GM18858 (cell line): ENCODE measurements around the gene MSMO1.

Source experiments
- ATAC-seq: cut with Tn5 transposase; IDR thresholded peaks from one replicate; pipeline ENCODE4 v1.9.1; 2021; ENCODE audit not compliant: unreplicated experiment

MSMO1 gene

DNA sequence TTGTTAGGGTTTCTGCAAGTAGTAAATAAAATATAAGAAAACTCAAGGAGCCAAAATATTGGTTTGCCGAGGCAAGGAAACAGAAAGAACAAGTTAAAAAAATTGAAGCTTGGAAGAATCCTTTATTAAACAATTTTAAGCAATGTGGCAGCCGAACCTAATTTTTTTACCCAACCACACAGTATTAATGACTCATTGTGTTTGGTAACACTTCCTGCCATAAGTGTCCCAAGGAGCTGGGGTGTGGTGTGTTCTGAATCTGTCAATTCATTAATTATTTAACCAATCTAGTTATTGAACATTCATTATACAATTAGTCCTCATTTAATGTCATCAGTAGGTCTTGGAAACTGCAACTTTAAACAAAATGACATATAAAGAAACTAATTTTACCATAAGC, 32.0 kb downstream of the MSMO1 start:
- ATAC-seq: no peak

DNA sequence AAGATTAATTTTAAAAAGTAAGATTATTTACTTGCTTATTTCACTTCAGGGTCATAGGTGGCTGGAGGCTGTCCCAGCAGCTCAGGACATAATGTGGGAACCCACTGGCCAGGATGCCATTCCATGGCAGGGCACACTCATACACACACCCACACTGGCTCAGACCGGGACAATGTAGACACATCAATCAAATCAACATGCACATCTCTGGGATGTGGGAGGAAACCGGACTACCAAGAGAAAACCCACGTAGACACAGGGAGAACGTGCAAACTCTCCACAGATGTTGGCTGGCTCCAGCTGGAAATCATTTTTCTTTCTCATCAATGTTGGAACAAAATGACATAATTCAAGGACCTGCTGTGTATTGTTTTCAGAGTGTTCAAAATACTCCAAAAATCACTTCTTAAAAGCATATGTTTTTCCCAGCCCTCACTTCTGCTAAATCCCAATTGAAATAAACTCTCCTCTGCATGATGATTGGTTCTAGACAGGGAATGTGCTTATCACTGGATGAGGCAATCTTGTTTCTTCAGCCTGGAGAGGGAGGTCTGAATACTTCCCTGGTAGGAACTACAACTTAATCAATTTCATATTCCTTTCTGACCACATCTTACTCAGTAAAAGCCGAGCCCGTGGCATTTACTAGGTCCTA, 32.7 kb downstream of the MSMO1 start:
- ATAC-seq: no peak

DNA sequence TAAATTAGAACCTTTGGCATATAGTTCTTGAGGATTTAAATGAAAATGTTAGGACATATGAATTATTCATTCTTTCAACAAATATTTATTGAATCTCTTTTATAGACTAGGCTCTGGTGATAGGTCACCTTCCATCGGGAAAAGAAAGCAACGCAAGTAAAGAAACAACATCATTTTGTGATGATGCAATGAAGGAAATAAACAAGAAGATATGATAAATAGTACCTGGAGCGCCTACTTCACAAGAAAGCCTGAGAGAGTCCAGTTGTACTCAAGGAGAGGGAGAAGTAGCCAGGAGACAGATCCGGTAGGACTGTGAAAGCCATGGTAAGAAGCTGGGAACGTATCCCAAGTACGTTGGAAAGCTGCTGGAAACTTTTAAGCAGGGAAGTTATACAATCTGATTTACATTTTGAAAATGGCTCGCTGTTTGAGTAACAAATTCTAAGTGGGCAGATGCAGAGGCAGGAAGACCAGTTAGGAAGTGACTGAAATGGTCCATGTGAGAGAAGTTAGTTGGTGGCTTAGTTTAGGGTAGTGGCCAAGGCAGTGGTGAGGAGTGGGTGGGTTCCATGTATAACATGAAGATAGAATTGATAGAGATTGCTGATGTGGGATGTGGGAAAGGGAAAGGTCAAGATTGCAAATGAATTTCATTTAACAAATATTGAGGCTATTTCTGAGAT, 33.7 kb downstream of the MSMO1 start:
- ATAC-seq: no peak

DNA sequence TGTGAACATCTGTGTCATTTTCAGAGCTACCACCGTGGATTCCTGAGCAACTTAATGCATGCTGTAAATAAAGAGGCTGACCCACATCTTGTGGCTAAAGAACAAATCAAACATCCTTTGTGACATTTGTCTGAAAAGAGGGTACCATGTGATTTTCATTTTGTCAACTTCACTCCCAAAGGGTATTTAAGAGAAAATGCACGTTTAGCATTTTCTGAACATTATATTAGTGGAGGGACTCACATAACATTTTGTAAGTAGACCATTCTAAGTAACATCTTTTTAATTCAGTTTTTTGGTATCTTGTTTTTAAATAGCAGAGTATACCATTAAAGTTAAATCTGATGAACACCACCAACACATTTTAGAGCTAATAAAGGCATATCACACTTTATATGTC, 34.3 kb downstream of the MSMO1 start:
- ATAC-seq: no peak

DNA sequence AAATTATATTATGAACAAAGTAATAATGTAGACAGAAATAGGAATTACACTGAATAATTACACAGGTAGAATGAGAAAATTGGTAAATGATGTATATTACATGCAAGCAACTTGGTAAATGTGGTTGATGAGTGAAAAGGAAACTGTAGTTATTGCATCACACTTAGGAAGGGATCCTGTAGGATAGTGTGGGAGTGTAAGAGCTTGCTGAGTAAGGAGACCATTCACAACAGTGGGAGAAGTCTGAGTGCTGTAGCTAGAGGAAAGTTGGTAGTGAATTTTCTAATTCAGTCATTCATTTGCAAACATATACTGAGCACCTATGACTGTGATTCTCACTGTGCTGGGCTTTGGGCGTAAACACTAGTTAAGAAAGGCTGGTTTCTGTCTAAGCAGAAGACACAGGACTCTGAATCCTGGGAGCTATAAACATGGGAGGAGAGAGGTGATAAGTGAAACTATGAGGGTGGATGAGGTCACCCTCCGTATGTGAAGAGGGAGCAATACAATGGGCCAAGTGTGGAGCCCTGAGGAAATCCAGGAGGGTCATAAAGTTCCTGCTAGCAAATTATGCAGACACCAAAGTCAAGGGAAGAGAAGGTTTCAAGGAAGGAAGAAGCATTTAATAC, 37.1 kb downstream of the MSMO1 start:
- ATAC-seq: no peak

DNA sequence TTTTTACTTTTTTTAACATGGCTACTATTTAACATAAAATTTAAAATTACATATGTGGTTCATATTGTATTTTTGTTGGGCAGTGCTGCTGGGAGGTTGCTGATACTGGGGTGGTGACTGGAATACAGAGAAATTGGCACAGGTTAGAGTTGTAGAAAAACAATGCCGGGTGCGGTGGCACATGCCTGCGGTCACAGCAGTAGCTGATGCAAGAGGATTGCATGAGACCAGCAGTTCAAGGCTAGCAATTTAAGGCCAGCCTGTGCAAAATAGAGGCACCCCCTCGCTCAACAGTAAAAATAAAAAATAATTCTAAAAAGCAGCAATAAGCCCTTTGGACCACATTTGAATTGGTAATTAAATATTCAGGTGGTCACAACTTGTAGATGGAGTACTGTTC, 39.6 kb downstream of the MSMO1 start:
- no peak for ATAC-seq

DNA sequence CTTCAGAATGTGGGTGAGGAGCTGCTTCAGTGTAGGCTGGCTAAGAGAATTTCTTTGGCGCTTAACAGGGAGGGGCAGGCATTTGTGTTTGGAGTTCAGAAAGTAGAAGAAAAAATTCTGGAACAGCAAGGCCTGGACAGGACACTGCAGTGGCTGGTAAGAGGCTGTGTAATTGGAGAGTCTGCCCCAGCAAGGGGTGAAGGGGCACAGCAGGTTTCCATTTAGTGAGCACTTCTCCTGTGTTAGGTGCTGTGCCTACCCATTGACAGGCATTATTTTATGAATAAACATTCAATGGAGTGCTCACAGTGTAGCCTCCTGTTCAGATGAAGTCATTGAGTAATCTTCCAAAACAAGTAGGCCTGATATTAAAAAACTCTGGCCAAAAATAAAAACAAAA, 40.6 kb downstream of the MSMO1 start:
- ATAC-seq: no peak

DNA sequence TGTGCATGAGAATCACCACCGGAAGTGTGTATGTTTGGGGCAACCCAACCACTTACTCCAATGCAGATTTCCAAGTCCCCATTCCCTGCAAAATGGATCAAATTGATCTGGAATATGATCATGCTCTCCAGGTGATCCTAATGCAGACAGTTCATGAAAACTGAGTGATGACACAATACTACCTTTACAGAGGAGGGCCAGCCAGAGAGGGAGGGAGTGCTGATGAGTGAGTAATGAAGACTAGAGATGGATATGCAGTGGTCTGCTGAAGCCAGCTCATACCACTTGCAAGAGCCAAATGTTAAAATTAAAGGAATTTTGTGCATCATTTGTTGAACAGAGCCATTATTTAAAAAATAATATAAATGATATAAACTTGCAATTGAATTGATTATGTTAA, 41.1 kb downstream of the MSMO1 start:
- no peak for ATAC-seq

DNA sequence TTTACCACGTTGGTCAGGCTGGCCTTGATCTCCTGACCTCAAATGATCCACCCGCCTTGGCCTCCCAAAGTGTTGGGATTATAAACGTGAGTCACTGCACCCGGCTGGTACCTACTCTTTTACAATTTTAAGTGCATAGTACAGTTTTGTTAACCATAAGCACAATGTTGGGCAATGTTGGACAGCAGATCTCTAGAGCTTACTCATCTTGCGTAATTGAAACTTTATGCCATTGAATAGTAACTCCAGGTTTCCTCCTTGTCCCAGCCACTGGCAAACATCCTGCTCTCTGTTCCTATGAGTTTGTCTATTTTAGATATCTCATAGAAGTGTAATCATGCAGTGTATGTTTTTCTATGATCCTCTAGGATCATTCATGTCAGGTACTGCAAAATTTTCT, 42.1 kb downstream of the MSMO1 start:
- ATAC-seq: no peak

DNA sequence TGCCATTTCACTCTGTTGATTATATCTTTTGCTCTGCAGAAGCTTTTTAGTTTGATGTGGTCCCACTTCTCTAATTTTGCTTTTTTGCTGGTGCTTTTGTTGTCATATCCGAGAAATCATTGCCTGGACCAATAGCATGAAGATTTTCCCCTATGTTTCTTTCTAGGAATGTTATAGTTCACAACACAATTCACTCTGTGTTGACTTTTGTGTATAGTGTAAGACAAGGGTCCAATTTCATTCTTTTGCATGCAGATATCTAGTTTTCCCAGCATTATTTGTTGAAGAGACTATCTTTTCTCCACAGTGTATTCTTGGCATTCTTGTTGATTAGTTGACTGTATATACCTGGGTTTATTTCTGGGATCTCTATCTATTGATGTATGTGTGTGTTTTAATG, 43.1 kb downstream of the MSMO1 start:
- ATAC-seq: no peak

DNA sequence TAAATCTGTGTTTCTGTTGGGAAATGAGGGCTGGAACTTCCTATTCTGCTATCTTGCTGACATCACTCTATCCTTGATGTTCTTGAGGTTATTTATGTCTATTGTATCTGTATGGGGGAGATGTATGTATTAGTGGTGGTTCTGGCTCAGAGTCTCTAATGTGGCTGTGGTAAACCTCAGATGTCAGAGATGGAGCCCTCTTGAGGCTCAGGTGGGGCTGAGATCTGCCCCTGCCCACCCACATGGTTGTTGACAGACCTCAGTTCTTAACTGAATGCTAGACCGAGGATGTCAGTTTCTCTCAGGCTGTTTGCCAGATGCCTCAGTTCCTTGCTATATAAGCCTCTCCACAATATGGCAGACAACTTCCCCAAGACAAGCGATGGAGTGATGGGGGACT, 48.0 kb downstream of the MSMO1 start:
- no peak for ATAC-seq

DNA sequence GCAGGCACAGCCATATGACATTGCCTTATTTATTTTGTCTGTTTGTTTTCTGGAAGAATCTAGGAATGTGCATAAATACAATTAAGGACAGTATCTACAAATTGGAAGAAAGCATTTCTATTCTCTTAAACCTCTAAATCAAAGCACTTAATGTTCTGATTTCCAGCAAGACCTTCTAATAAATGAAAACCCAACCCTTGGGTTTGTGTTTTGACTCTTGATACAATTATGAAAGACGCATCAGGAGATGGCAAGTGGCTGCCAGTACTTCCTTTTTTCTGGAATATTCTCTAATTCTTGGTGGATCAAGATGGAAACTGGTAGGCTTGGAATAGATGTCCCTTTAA, 50.9 kb downstream of the MSMO1 start:
- no peak for ATAC-seq

DNA sequence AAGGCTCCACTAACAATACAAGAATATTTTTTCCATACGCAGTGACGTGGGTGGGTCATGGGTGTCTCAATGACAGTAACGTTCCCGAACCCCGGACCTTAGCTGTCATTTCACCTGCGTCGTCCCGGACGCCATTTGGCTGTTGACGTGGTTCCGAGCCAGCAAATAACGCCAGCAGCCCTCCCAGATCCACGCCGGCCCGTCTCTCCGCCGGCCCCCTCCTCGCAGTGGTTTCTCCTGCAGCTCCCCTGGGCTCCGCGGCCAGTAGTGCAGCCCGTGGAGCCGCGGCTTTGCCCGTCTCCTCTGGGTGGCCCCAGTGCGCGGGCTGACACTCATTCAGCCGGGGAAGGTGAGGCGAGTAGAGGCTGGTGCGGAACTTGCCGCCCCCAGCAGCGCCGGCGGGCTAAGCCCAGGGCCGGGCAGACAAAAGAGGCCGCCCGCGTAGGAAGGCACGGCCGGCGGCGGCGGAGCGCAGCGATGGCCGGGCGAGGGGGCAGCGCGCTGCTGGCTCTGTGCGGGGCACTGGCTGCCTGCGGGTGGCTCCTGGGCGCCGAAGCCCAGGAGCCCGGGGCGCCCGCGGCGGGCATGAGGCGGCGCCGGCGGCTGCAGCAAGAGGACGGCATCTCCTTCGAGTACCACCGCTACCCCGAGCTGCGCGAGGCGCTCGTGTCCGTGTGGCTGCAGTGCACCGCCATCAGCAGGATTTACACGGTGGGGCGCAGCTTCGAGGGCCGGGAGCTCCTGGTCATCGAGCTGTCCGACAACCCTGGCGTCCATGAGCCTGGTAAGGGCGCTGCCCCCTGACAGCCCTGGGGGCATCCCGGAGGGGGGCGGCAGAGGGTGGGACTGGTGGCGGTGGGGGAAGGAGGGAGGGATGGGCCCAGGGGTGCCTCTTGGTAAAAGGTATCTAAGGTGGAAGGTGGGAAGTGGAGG, 51.5 kb downstream of the MSMO1 start, which contains the start of gene CPE:
TSS of gene CPE (plus strand) at position 264 of the 933 bp plus-strand sequence. CDS start at position 478, 214 bp downstream.
- ATAC-seq: peak; percentile 82

DNA sequence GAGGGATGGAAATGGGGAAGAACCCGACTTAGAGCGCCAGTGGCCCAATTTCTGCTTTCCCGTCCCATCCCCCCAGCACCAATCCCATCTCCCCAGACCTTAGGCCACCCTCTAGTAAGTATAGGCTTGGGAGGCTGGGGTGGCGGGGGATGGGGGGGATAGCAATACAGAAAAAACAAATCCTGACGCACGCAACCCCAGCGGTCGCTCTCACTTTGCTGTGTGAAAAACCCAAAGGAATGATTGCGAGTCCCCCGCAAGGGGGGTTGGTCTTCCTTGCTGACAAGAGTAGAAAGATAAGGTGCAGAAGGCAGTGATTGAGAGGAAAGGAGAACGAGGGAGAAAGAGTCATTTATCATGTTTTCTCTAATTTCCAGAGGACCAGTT, 52.2 kb downstream of the MSMO1 start:
- ATAC-seq: no peak

DNA sequence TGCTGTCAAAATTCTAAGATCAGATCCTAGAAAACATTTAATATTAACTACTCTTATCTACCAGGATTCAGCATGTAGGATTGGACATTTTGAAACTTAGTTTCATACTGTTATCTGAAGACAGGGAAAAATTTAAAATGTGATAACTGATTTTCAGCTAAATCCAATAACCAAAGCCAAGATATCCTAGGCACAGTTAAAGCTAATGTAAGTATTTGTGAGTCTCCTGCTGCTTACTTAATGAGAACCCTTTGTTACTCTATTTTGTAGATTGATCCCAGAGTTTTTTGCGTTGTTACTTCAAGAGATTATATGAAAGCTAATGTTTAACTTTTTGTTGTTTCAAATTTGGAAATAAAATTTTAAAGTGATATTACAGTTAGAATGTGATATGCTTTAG, 53.3 kb downstream of the MSMO1 start:
- ATAC-seq: no peak

DNA sequence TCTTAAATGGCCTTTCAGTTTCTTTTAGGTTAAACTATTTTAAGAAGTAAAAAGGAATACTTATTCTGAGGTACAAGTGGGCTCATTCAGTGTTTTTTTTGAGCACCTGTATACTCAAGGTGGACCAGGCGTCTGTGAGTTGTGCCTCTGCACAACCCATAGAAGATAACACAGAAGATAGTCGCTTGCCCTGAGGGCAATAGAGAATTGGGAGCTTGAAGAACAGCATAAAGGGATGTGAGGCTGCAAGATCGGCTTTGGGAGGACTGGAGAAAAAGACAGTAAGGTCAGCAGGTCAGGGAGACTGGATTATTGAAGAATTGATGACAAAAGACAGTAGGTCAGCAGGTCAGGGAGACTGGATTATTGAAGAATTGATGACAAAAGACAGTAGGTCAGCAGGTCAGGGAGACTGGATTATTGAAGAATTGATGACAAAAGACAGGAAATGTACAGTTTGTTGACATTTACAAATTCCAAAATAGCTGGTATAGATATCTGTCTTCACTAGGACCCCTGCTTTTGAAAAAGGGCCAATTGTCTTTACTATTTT, 54.4 kb downstream of the MSMO1 start:
- no peak for ATAC-seq

DNA sequence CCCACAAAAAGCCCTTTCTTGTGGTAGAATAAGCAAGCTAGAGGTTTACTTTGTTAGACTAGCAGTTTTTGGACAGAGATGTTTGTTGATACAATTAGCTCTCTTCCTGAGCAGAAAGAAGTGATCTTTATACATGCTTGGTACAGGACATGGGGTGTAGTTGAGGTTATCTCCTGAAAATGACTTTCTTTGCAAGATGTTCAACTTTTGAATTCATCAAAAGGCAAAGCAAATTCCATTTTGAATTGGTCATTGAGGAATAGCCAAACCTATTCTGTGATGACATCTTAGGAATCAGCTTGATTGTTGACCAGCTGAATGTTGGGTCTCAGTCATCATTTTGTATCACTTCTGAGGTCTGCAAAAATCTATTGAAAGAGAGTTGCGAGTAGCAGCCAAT, 55.2 kb downstream of the MSMO1 start:
- no peak for ATAC-seq

DNA sequence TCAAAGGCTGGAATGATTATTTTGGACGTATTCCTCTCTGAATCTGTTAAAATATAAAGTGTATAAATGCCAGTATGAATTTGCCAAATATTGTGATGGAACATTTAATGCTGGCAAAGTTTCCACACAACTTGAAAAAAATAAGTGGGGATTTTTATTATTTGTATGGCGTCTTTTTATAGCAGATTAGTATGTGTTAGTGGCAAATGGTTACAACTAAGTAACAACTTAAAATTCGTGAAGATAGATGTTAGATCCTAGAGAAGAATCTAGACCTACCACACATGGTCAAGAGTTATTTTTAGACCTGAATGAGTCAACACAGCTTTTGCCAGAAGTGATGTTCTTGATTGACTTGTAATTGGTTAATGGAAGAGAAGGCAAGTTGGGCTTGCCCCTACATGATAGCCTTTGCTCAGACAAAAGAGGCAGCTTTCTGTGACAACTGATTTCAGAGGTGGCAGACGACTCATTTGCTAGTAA, 56.2 kb downstream of the MSMO1 start:
- no peak for ATAC-seq

DNA sequence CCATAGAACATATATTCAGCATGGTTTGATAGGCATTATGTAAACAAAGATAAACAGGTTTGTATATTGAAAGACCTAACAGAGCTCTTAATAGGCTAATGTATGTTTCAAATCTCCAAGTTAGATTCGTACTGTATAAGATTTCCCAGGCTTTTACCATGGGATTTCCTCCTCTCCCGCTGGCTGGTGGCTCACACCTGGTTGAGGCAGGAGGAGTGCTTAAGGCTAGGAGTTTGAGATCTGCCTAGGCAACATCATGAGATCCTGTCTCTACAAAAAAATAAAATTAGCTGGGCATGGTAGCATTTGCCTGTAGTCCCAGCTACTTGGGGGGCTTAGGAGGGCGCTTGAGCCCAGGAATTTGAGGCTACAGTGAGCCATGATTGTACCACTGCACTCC, 56.7 kb downstream of the MSMO1 start:
- ATAC-seq: no peak

DNA sequence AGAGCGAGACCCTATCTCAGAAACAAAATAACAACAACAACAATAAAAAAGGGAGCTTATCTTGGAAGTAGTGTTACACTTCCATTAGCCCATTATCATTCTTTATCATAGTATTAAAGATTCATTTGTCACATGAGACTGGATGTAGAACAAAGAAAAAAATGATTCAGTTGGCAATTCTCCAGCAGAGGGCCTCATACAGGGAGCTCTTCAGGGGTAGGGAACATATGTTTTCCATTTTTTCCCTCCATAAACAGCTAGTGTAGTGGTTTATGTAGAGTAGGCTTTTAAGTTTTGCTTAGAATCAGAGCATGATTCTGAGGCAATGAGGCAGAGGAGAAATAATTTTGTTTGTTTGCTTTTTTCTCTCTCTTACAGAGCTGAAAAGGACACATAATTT, 57.1 kb downstream of the MSMO1 start:
- ATAC-seq: no peak

DNA sequence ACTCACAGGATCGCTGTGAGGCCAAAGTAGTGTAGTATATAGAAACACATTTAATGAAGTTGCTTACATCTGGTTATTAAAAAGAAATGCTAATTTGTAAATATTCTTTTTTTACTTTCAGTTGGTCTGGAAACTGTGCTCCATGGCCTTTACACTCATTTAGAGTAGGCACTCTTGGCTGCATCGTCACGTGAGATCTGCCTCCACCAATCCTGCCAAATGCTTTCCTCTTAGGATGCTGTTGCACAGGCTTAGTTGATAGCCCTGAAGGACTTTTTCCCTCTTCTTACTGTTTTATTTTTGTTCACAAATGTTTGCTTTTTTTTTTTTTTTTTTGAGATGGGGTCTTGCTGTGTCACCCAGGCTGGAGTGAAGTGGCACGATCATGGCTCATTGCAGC, 57.7 kb downstream of the MSMO1 start:
- no peak for ATAC-seq
